Neural progenitor cell (in vitro differentiated cells): ENCODE data around the gene ZNF831.

Experiments
- EZH2 ChIP-seq: fragments of 200-600 bp; sonication (generic); IDR thresholded peaks from 2 replicates; pipeline ENCODE4 v1.6.1; 2017; ENCODE audit warnings: antibody characterized with exemption, mild to moderate bottlenecking, moderate library complexity
- TF ChIP-seq, protein P1 (sequence below): fragments of 200-600 bp; sonication (generic); IDR thresholded peaks from 2 replicates; pipeline ENCODE4 v1.5.1; 2017; ENCODE audit warnings: antibody characterized with exemption, mild to moderate bottlenecking

DNA sequence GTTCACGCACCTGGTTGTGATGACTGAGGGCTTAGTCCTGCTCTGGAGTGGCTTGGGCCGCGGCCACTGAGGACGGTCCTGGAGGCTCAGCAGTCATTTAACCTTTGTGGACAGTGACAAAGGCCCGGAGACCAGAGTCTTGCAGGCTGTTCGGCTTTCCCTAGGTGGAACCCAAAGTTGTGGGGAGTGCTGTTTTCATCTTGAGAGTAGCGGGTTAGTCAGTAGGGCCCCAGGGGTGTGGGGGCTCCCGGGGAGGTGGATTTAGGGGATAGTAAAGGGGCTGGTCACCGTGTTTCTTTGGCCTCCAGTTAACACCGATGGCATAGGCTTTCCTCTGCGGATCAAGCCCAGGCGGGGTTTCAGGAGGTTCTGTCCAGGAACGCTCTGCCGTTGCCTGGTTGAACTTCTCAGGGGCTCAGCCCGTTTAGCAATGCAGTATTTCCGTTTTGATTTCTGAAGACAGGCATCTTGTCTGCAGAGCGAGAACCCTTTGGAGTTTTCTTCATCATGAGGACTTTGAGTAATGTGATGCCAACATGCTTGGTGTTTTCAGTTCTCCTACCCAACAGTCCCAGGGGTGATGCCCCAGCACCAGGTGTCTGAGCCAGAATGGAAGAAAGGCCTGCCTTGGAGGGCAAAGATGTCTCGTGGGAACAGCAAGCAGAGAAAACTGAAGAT lies 31.8 kb downstream of the ZNF831 start:
- TF ChIP-seq, protein P1, sequence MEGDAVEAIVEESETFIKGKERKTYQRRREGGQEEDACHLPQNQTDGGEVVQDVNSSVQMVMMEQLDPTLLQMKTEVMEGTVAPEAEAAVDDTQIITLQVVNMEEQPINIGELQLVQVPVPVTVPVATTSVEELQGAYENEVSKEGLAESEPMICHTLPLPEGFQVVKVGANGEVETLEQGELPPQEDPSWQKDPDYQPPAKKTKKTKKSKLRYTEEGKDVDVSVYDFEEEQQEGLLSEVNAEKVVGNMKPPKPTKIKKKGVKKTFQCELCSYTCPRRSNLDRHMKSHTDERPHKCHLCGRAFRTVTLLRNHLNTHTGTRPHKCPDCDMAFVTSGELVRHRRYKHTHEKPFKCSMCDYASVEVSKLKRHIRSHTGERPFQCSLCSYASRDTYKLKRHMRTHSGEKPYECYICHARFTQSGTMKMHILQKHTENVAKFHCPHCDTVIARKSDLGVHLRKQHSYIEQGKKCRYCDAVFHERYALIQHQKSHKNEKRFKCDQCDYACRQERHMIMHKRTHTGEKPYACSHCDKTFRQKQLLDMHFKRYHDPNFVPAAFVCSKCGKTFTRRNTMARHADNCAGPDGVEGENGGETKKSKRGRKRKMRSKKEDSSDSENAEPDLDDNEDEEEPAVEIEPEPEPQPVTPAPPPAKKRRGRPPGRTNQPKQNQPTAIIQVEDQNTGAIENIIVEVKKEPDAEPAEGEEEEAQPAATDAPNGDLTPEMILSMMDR, result no peak
- TF ChIP-seq EZH2, result no peak
